Measurements from ENCODE around the gene ZBTB32. TPM values are rescaled to one million over a fixed set of nuclear protein-coding genes. Genes with fewer than 3 reads are reported as not detected.

Gene ZBTB32
- total and polyA plus RNA-seq, 2 of the 8 experiments (the other 6 are each of a cell fraction or from before 2014, with no cell fraction given) = 0.11 to 0.50 TPM

GRCh38 chr19:35731353-35731752, 27.0 kb downstream of the ZBTB32 start (continued):
- no peak for TF ChIP-seq JUN (IDR thresholded peaks at IDR 0.05; ENCODE audit: low read depth, low read length)
- no peak for TF ChIP-seq NRF1 (IDR thresholded peaks at IDR 0.05; ENCODE audit: low read depth, low read length)
